Activated CD8-positive, alpha-beta memory T cell treated with anti-CD3 and anti-CD28 coated beads, Interleukin-2, amount 10 ng/mL, durations not matched to agents 7 days and 5 days (primary cell): ENCODE data around the gene COMMD1. TPM values are rescaled to one million over a fixed set of nuclear protein-coding genes. Genes with fewer than 3 reads are reported as not detected.
"Not testable (repeated sequence)": the region's sequence is repeated elsewhere in the genome, so short reads cannot be mapped to it uniquely, and the experiment has no call there.

ENCODE experiments used
- ATAC-seq: fragments of 150-1000 bp; cut with Tn5 transposase; one replicate; pipeline ENCODE4 v1.10.0; 2021; ENCODE audit warnings: moderate library complexity
- CTCF ChIA-PET: fragments of 350-600 bp; sonication (Branson Sonifier 250); formaldehyde crosslinking; loops from one replicate; lab custom pipeline; 2021; ENCODE audit warnings: antibody characterized with exemption; lab: Charles Lee
- DNase-seq: peaks from one replicate; pipeline ENCODE4 v3.0.0-alpha.2; 2020
- H3K27ac Mint-ChIP-seq: one replicate; pipeline ENCODE4 v1.8.0; 2021; ENCODE audit warnings: mild to moderate bottlenecking, mixed read lengths
- H3K27me3 Mint-ChIP-seq: one replicate; pipeline ENCODE4 v1.8.0; 2021; ENCODE audit warnings: mixed read lengths
- H3K36me3 Mint-ChIP-seq: one replicate; pipeline ENCODE4 v1.8.0; 2021; ENCODE audit warnings: mild to moderate bottlenecking, mixed read lengths
- H3K4me1 Mint-ChIP-seq: one replicate; pipeline ENCODE4 v1.8.0; 2021; ENCODE audit warnings: mixed read lengths
- H3K4me3 Mint-ChIP-seq: one replicate; pipeline ENCODE4 v1.8.0; 2021; ENCODE audit warnings: mild to moderate bottlenecking, moderate library complexity, mixed read lengths
- H3K9me3 Mint-ChIP-seq: one replicate; pipeline ENCODE4 v1.8.0; 2022; ENCODE audit warnings: low read depth, mixed read lengths
- total RNA-seq, 2 experiments: library from RNA; stranded (reverse); gene quantifications; one replicate each; pipeline ENCODE4 v1.2.3, GENCODE V29; 2021

Gene COMMD1
- total RNA-seq, 2 experiments from 2014 or later, result 27.4 to 33.0 TPM

GRCh38 chr2:62158444-62159121 is 253.1 kb downstream of the COMMD1 start:
- peaks cover 3% of the 10 kb centered on the region for H3K4me1 Mint-ChIP-seq
- H3K9me3 Mint-ChIP-seq, result peaks cover 5% of the 10 kb centered on the region
- no peak overlapping the region for H3K4me3 Mint-ChIP-seq
- CTCF ChIA-PET, result interaction anchor here (0.6 kb wide), 1 partner anchor 1392 kb away, joined by 3 read pairs; no protein-coding TSS in a partner anchor
- H3K36me3 Mint-ChIP-seq, result no peaks in the 10 kb centered on the region
- H3K27me3 Mint-ChIP-seq, result no peaks in the 10 kb centered on the region
- no peak overlapping the region for H3K27ac Mint-ChIP-seq
- DNase-seq (no peak), ATAC-seq (no peak)

- DNase-seq, H3K4me1 Mint-ChIP-seq, CTCF ChIA-PET, H3K27ac Mint-ChIP-seq, ATAC-seq, H3K9me3 Mint-ChIP-seq, H3K27me3 Mint-ChIP-seq, H3K4me3 Mint-ChIP-seq, H3K36me3 Mint-ChIP-seq: not testable (repeated sequence)
Observed at GRCh38 chr2:62160691-62161090, 255.2 kb downstream of the COMMD1 start.

- H3K9me3 Mint-ChIP-seq, result no peaks in the 10 kb centered on the region
- no peaks in the 10 kb centered on the region for H3K36me3 Mint-ChIP-seq
- no peak overlapping the region for H3K27ac Mint-ChIP-seq
- no peaks in the 10 kb centered on the region for H3K27me3 Mint-ChIP-seq
- H3K4me3 Mint-ChIP-seq, result no peak overlapping the region
- CTCF ChIA-PET, result interaction anchor here (0.9 kb wide), 1 partner anchor 248 kb away, joined by 3 read pairs; no protein-coding TSS in a partner anchor
- ATAC-seq (no peak), DNase-seq (no peak)
- peaks cover 3% of the 10 kb centered on the region for H3K4me1 Mint-ChIP-seq
Observed at GRCh38 chr2:62163106-62163831, 257.8 kb downstream of the COMMD1 start.

- CTCF ChIA-PET, result interaction anchor here (0.9 kb wide), 1 partner anchor 248 kb away, joined by 3 read pairs; no protein-coding TSS in a partner anchor
- Mint-ChIP-seq H3K27ac (no peak overlapping the region), H3K27me3 (no peaks in the 10 kb centered on the region), H3K36me3 (no peaks in the 10 kb centered on the region), H3K9me3 (no peaks in the 10 kb centered on the region), H3K4me3 (no peak overlapping the region), H3K4me1 (peaks cover 3% of the 10 kb centered on the region)
- ATAC-seq (no peak), DNase-seq (no peak)
Observed at GRCh38 chr2:62163834-62164233, 258.4 kb downstream of the COMMD1 start.

GRCh38 chr2:62175728-62176127 is 270.3 kb downstream of the COMMD1 start:
- CTCF ChIA-PET, result no interaction called here
- ATAC-seq, result no peak
- H3K27me3 Mint-ChIP-seq, result no peaks in the 10 kb centered on the region

GRCh38 chr2:62176801-62177200 is 271.3 kb downstream of the COMMD1 start:
- CTCF ChIA-PET, result interaction anchor here (0.6 kb wide), 1 partner anchor 12 kb away, joined by 3 read pairs; no protein-coding TSS in a partner anchor
- Mint-ChIP-seq H3K4me3 (no peak overlapping the region), H3K4me1 (no peaks in the 10 kb centered on the region), H3K9me3 (no peaks in the 10 kb centered on the region), H3K27ac (no peak overlapping the region), H3K36me3 (no peaks in the 10 kb centered on the region), H3K27me3 (no peaks in the 10 kb centered on the region)
- ATAC-seq (no peak), DNase-seq (no peak)

More at GRCh38 chr2:62175728-62176127, 270.3 kb downstream of the COMMD1 start:
- DNase-seq, result no peak
- Mint-ChIP-seq H3K9me3 (no peaks in the 10 kb centered on the region), H3K4me1 (no peaks in the 10 kb centered on the region), H3K36me3 (no peaks in the 10 kb centered on the region), H3K4me3 (no peak overlapping the region), H3K27ac (no peak overlapping the region)

GRCh38 chr2:62177392-62178049 is 272.0 kb downstream of the COMMD1 start:
- Mint-ChIP-seq H3K36me3 (no peaks in the 10 kb centered on the region), H3K9me3 (no peaks in the 10 kb centered on the region), H3K4me3 (no peak overlapping the region), H3K4me1 (no peaks in the 10 kb centered on the region), H3K27ac (no peak overlapping the region), H3K27me3 (no peaks in the 10 kb centered on the region)
- no peak for ATAC-seq
- DNase-seq, result no peak
- CTCF ChIA-PET, result no interaction called here

- no peak overlapping the region for H3K27ac Mint-ChIP-seq
- ATAC-seq (no peak), DNase-seq (no peak)
- no peaks in the 10 kb centered on the region for H3K27me3 Mint-ChIP-seq
- H3K4me1 Mint-ChIP-seq, result no peaks in the 10 kb centered on the region
- H3K36me3 Mint-ChIP-seq, result no peaks in the 10 kb centered on the region
- CTCF ChIA-PET, result interaction anchor here (0.6 kb wide), 1 partner anchor 50 kb away, joined by 3 read pairs; no protein-coding TSS in a partner anchor
- H3K4me3 Mint-ChIP-seq, result no peak overlapping the region
- no peaks in the 10 kb centered on the region for H3K9me3 Mint-ChIP-seq
Observed at GRCh38 chr2:62178741-62179271, 273.3 kb downstream of the COMMD1 start.

GRCh38 chr2:62180975-62181374 is 275.5 kb downstream of the COMMD1 start:
- Mint-ChIP-seq H3K4me3 (no peak overlapping the region), H3K36me3 (no peaks in the 10 kb centered on the region), H3K4me1 (no peaks in the 10 kb centered on the region), H3K9me3 (no peaks in the 10 kb centered on the region), H3K27me3 (no peaks in the 10 kb centered on the region), H3K27ac (no peak overlapping the region)
- DNase-seq (no peak), ATAC-seq (no peak)
- CTCF ChIA-PET, result interaction anchor here (0.7 kb wide), 1 partner anchor 313 kb away, joined by 3 read pairs; no protein-coding TSS in a partner anchor

- CTCF ChIA-PET, result no interaction called here
- no peak for ATAC-seq
- H3K27me3 Mint-ChIP-seq, result no peaks in the 10 kb centered on the region
- no peak overlapping the region for H3K4me3 Mint-ChIP-seq
- H3K27ac Mint-ChIP-seq, result no peak overlapping the region
- no peaks in the 10 kb centered on the region for H3K9me3 Mint-ChIP-seq
- H3K36me3 Mint-ChIP-seq, result no peaks in the 10 kb centered on the region
- DNase-seq, result no peak
- no peaks in the 10 kb centered on the region for H3K4me1 Mint-ChIP-seq
Observed at GRCh38 chr2:62181843-62182242, 276.4 kb downstream of the COMMD1 start.

GRCh38 chr2:62184512-62185230 is 279.2 kb downstream of the COMMD1 start:
- no peak overlapping the region for H3K27ac Mint-ChIP-seq
- CTCF ChIA-PET, result no interaction called here
- no peaks in the 10 kb centered on the region for H3K9me3 Mint-ChIP-seq
- no peaks in the 10 kb centered on the region for H3K27me3 Mint-ChIP-seq
- ATAC-seq, result no peak
- H3K4me1 Mint-ChIP-seq, result no peaks in the 10 kb centered on the region
- DNase-seq, result no peak
- H3K4me3 Mint-ChIP-seq, result no peak overlapping the region
- H3K36me3 Mint-ChIP-seq, result no peaks in the 10 kb centered on the region
